CD4-positive, alpha-beta T cell treated with Interleukin-17A for 4 hours (primary cell): Measurements from ENCODE around the gene ACOX2.
A peak's percentile ranks its signal among the peaks of the same experiment; 100 is the strongest.

Experiments
- DNase-seq: peaks from one replicate; pipeline ENCODE4 v3.0.0-alpha.2; 2020; ENCODE audit warnings: mixed read lengths

ACOX2 gene

GRCh38 chr3:58536501-58537411, at the start of gene ACOX2:
Gene ACOX2, minus strand, starts transcription at chr3:58537190. Its CDS starts 2,084 bp downstream, at chr3:58535106.
- no peak for DNase-seq

GRCh38 chr3:58585994-58586393, 49.0 kb upstream of the ACOX2 start:
- no peak for DNase-seq

- DNase-seq = peak; percentile 46
Observed at GRCh38 chr3:58585005-58585786, 48.2 kb upstream of the ACOX2 start.

GRCh38 chr3:58584690-58585004, 47.7 kb upstream of the ACOX2 start:
- DNase-seq = no peak

GRCh38 chr3:58581328-58582091, 44.5 kb upstream of the ACOX2 start:
- DNase-seq = no peak

GRCh38 chr3:58580826-58581327, 43.9 kb upstream of the ACOX2 start:
- no peak for DNase-seq

GRCh38 chr3:58578873-58579272, 41.9 kb upstream of the ACOX2 start:
- no peak for DNase-seq

GRCh38 chr3:58577269-58577821, 40.4 kb upstream of the ACOX2 start, which contains the start of gene FAM107A:
Gene FAM107A, minus strand, starts transcription at chr3:58577391. Its CDS starts 7,531 bp downstream, at chr3:58569860.
- DNase-seq = no peak

- DNase-seq = no peak
Observed at GRCh38 chr3:58576716-58577115, 39.7 kb upstream of the ACOX2 start.

- no peak for DNase-seq
Observed at GRCh38 chr3:58575971-58576652, 39.1 kb upstream of the ACOX2 start.

- DNase-seq = no peak
Observed at GRCh38 chr3:58574682-58575081, 37.7 kb upstream of the ACOX2 start.

- no peak for DNase-seq
Observed at GRCh38 chr3:58574106-58574505, 37.1 kb upstream of the ACOX2 start.

- no peak for DNase-seq
Observed at GRCh38 chr3:58573640-58574039, 36.6 kb upstream of the ACOX2 start.

- no peak for DNase-seq
Observed at GRCh38 chr3:58572634-58573230, 35.7 kb upstream of the ACOX2 start.

GRCh38 chr3:58572013-58572633, 35.1 kb upstream of the ACOX2 start:
- DNase-seq = no peak

GRCh38 chr3:58570851-58571250, 33.9 kb upstream of the ACOX2 start:
- no peak for DNase-seq

- no peak for DNase-seq
Observed at GRCh38 chr3:58569287-58570001, 32.5 kb upstream of the ACOX2 start.

GRCh38 chr3:58568572-58569286, 31.7 kb upstream of the ACOX2 start:
- DNase-seq = peak; percentile 75

GRCh38 chr3:58567251-58567515, 30.2 kb upstream of the ACOX2 start:
- no peak for DNase-seq
